Upper lobe of left lung (tissue), 6 donors: ENCODE results near the gene GNA12. TPM values are rescaled to one million over a fixed set of nuclear protein-coding genes. Genes with fewer than 3 reads are reported as not detected.

Source experiments
- ATAC-seq, 2 donors: fragments of 200-7000 bp; cut with Tn5 transposase; one replicate each; pipeline ENCODE4 v1.9.1; 2022; ENCODE audit warnings: mild to moderate bottlenecking in 2 of 2, moderate library complexity in 2 of 2; ENCODE audit not compliant: low FRiP score in 2 of 2
- DNase-seq, 2 donors: peaks; one replicate each; pipeline ENCODE4 v3.0.0-alpha.2; 2019 to 2020
- H3K27ac ChIP-seq, 4 donors: fragments of 200-600 bp; sonication (generic); one replicate each; pipeline ENCODE4 v1.5.1; 2016 to 2019
- H3K27me3 ChIP-seq, 4 donors: fragments of 200-600 bp; sonication (generic); one replicate each; pipeline ENCODE4 v1.5.1; 2017 to 2019
- H3K36me3 ChIP-seq, 4 donors: fragments of 200-600 bp; sonication (generic); one replicate each; pipeline ENCODE4 v1.5.1; 2016 to 2019
- H3K4me1 ChIP-seq, 4 donors: fragments of 200-600 bp; sonication (generic); one replicate each; pipeline ENCODE4 v1.5.1; 2018 to 2019
- H3K4me3 ChIP-seq, 4 donors: fragments of 200-600 bp; sonication (generic); one replicate each; pipeline ENCODE4 v1.5.1; 2017 to 2019; ENCODE audit warnings: mild to moderate bottlenecking in 2 of 4, moderate library complexity in 1 of 4
- H3K9me3 ChIP-seq, 4 donors: fragments of 200-600 bp; sonication (generic); one replicate each; pipeline ENCODE4 v1.5.1; 2018 to 2019
- EP300 ChIP-seq, 4 donors: sonication (generic); formaldehyde crosslinking; IDR thresholded peaks; one replicate each; pipeline ENCODE4 v1.5.1; 2017; ENCODE audit warnings: antibody characterized with exemption in 4 of 4, control low read depth in 2 of 4
- POLR2A ChIP-seq, 4 donors: fragments of 450-650 bp; IDR thresholded peaks; one replicate each; pipeline ENCODE4 v1.5.1; 2016 to 2017; ENCODE audit warnings: antibody characterized with exemption in 4 of 4, mild to moderate bottlenecking in 2 of 4
- POLR2AphosphoS5 ChIP-seq, 2 donors: sonication (generic); formaldehyde crosslinking; IDR thresholded peaks; one replicate each; pipeline ENCODE4 v1.5.1; 2017; ENCODE audit warnings: antibody characterized with exemption in 2 of 2
- WGBS, 2 donors: methylation state at CpG; one replicate each; pipeline ENCODE4 v1.1.5; 2017 to 2018; 5-methylcytosine and 5-hydroxymethylcytosine counted together
- total RNA-seq, 6 donors: library from RNA; depleted of rRNA in 4 of 6; stranded (reverse); fragments of >200 nt in 4 of 6; gene quantifications; one replicate each; pipeline versions ENCODE4 v1.1.0 to v1.2.1, GENCODE V29; 2016 to 2021
- TF ChIP-seq, protein P1 (sequence below), 6 experiments: fragments of 450-650 bp in 4 of 6; fragments of 200-600 bp in 2 of 6; sonication (generic) in 2 of 6; IDR thresholded peaks; one replicate each; pipeline ENCODE4 v1.5.1; 2016 to 2019; ENCODE audit warnings: antibody characterized with exemption in 6 of 6
- donor health status: DM: no; HTN: no; CAD: no; lungs with moderate emphysema.
- donor health status: DM: no; HTN: yes; CAD: no; lungs with severe emphysema.

The GNA12 gene, protein sequence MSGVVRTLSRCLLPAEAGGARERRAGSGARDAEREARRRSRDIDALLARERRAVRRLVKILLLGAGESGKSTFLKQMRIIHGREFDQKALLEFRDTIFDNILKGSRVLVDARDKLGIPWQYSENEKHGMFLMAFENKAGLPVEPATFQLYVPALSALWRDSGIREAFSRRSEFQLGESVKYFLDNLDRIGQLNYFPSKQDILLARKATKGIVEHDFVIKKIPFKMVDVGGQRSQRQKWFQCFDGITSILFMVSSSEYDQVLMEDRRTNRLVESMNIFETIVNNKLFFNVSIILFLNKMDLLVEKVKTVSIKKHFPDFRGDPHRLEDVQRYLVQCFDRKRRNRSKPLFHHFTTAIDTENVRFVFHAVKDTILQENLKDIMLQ
- 10 to 100 TPM; 24.0 to 52.3 (median 35.7) TPM for total RNA-seq

GRCh38 chr7:2844153-2845033 lies at the start of gene GNA12:
GNA12 (minus strand) TSS chr7:2844308; CDS start chr7:2844161, 147 bp downstream.
- Histone ChIP-seq H3K4me1 (peaks cover 20 to 40% (median 25%) of the 10 kb centered on the region in 4 donors), H3K4me3 (peak within 1 kb of the TSS; percentile 77 to 92 (median 80)), H3K27me3 (no peaks in the 10 kb centered on the region), H3K27ac (peak within 1 kb of the TSS in 3 of 4 donors; percentile 50 to 78 (median 61)), H3K9me3 (no peaks in the 10 kb centered on the region), H3K36me3 (no peaks in the 10 kb centered on the region)
- TF ChIP-seq EP300 (IDR thresholded peaks at IDR 0.05): no peak
- TF ChIP-seq, protein P1, sequence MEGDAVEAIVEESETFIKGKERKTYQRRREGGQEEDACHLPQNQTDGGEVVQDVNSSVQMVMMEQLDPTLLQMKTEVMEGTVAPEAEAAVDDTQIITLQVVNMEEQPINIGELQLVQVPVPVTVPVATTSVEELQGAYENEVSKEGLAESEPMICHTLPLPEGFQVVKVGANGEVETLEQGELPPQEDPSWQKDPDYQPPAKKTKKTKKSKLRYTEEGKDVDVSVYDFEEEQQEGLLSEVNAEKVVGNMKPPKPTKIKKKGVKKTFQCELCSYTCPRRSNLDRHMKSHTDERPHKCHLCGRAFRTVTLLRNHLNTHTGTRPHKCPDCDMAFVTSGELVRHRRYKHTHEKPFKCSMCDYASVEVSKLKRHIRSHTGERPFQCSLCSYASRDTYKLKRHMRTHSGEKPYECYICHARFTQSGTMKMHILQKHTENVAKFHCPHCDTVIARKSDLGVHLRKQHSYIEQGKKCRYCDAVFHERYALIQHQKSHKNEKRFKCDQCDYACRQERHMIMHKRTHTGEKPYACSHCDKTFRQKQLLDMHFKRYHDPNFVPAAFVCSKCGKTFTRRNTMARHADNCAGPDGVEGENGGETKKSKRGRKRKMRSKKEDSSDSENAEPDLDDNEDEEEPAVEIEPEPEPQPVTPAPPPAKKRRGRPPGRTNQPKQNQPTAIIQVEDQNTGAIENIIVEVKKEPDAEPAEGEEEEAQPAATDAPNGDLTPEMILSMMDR (IDR thresholded peaks at IDR 0.05): no peak
- no peak for TF ChIP-seq POLR2AphosphoS5 (IDR thresholded peaks at IDR 0.05)
- peak in 1 of 4 donors; percentile 64 for TF ChIP-seq POLR2A (IDR thresholded peaks at IDR 0.05)
- peak; percentile 99 for DNase-seq
- peak; percentile 99 for ATAC-seq
- WGBS, 2 donors: 2 to 5% methylated on average over 17 to 33 of the region's 79 CpGs

GRCh38 chr7:2893411-2893861 lies 49.3 kb upstream of the GNA12 start:
- DNase-seq (no peak), ATAC-seq (peak in 1 of 2 donors; percentile 6)
- Histone ChIP-seq H3K4me3 (no peak overlapping the region), H3K27me3 (no peaks in the 10 kb centered on the region), H3K4me1 (no peaks in the 10 kb centered on the region), H3K36me3 (no peaks in the 10 kb centered on the region), H3K27ac (no peak overlapping the region), H3K9me3 (no peaks in the 10 kb centered on the region)
- WGBS, 2 donors: 62 to 79% methylated on average over 6 to 9 of the region's 9 CpGs
- TF ChIP-seq POLR2AphosphoS5 (IDR thresholded peaks at IDR 0.05) (no peak), POLR2A (IDR thresholded peaks at IDR 0.05) (no peak), EP300 (IDR thresholded peaks at IDR 0.05) (no peak)
- TF ChIP-seq, protein P1 (IDR thresholded peaks at IDR 0.05): no peak

GRCh38 chr7:2892549-2892948 lies 48.4 kb upstream of the GNA12 start:
- H3K27me3 ChIP-seq: no peaks in the 10 kb centered on the region
- no peaks in the 10 kb centered on the region for H3K9me3 ChIP-seq
- 61 to 65% methylated on average over 8 of the region's 8 CpGs for WGBS, 2 donors
- ATAC-seq (no peak), DNase-seq (no peak)
- H3K4me1 ChIP-seq: no peaks in the 10 kb centered on the region
- TF ChIP-seq EP300 (IDR thresholded peaks at IDR 0.05) (no peak), POLR2A (IDR thresholded peaks at IDR 0.05) (no peak), POLR2AphosphoS5 (IDR thresholded peaks at IDR 0.05) (no peak)
- TF ChIP-seq, protein P1 (IDR thresholded peaks at IDR 0.05): no peak
- H3K27ac ChIP-seq: no peak overlapping the region
- no peak overlapping the region for H3K4me3 ChIP-seq
- H3K36me3 ChIP-seq: no peaks in the 10 kb centered on the region

- DNase-seq (no peak), ATAC-seq (no peak)
- no peaks in the 10 kb centered on the region for H3K9me3 ChIP-seq
- H3K27ac ChIP-seq: no peak overlapping the region
- WGBS, 2 donors: 45 to 64% methylated on average over 2 to 7 of the region's 7 CpGs
- H3K36me3 ChIP-seq: no peaks in the 10 kb centered on the region
- H3K27me3 ChIP-seq: no peaks in the 10 kb centered on the region
- no peak for TF ChIP-seq POLR2AphosphoS5 (IDR thresholded peaks at IDR 0.05)
- TF ChIP-seq, protein P1 (IDR thresholded peaks at IDR 0.05): no peak
- no peak for TF ChIP-seq EP300 (IDR thresholded peaks at IDR 0.05)
- no peak for TF ChIP-seq POLR2A (IDR thresholded peaks at IDR 0.05)
- H3K4me3 ChIP-seq: no peak overlapping the region
- H3K4me1 ChIP-seq: no peaks in the 10 kb centered on the region
Measured at GRCh38 chr7:2887816-2888215, 43.7 kb upstream of the GNA12 start.
